GM10266 (cell line): Measurements from ENCODE around the gene SELENBP1.

ENCODE experiments used
- DNase-seq: peaks from one replicate; pipeline ENCODE4 v3.0.0; 2012; ENCODE audit errors: extremely low spot score
- TF ChIP-seq, protein P1 (sequence below): IDR thresholded peaks from 2 replicates; pipeline ENCODE4 v1.5.1; 2012; ENCODE audit warnings: mild to moderate bottlenecking, low read depth; ENCODE audit not compliant: control insufficient read depth, insufficient read depth; ENCODE audit errors: missing control alignments

SELENBP1 gene

DNA sequence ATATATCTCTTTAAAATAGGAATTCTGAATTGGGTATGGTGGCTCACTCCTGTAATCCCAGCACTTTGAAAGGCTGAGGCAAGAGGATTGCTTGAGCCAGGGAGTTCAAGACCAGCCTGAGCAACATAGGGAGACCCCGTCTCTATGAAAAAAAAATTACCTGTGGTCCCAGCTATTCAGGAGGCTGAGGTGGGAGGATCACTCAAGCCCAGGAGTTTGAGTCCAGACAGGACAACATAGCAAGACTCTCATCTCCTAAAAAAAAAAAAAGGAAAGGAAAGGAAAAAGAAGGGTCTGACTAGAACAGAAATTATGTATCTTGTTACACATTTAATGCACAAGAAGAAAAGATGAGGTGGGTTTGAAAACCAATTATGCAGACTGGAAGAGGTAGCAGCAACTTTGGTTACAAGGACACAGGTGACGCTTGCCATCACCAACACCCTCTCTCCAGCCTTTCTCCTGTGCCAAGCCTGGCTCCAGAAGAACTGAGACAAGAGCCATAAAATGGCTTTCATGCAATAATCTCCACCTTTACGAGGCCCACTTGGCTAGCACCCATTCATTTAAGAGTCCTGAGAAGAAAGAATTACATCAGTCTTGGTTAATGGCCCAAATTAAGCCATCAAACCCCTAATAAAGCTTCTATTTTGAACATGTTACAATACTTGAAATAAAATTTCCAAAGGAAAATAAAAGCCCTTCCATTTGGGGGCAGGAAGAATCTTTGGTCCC is 4.8 kb upstream of the SELENBP1 start:
- DNase-seq = no peak
- TF ChIP-seq, protein P1, sequence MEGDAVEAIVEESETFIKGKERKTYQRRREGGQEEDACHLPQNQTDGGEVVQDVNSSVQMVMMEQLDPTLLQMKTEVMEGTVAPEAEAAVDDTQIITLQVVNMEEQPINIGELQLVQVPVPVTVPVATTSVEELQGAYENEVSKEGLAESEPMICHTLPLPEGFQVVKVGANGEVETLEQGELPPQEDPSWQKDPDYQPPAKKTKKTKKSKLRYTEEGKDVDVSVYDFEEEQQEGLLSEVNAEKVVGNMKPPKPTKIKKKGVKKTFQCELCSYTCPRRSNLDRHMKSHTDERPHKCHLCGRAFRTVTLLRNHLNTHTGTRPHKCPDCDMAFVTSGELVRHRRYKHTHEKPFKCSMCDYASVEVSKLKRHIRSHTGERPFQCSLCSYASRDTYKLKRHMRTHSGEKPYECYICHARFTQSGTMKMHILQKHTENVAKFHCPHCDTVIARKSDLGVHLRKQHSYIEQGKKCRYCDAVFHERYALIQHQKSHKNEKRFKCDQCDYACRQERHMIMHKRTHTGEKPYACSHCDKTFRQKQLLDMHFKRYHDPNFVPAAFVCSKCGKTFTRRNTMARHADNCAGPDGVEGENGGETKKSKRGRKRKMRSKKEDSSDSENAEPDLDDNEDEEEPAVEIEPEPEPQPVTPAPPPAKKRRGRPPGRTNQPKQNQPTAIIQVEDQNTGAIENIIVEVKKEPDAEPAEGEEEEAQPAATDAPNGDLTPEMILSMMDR = no peak

DNA sequence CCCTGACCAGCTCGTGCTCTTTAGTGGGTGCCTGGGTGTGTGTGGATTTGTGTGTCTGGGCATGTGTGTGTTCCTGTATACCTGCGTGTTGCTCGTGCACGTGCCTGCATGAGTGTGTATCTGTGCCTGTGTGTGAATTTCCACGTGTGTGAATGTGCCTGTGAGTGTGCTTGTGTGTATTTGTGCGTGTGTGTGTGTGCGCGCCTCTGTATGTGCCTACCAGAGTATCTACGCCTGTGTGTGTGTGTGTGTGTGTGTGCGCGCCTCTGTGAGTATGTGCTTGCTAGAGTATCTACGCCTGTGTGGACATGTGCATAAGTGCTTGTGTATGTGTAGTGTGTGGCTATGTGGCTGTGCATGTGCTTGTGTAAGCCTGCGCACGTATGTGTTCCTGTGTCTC is 691 bp upstream of the SELENBP1 start:
- TF ChIP-seq, protein P1 = no peak
- no peak for DNase-seq

DNA sequence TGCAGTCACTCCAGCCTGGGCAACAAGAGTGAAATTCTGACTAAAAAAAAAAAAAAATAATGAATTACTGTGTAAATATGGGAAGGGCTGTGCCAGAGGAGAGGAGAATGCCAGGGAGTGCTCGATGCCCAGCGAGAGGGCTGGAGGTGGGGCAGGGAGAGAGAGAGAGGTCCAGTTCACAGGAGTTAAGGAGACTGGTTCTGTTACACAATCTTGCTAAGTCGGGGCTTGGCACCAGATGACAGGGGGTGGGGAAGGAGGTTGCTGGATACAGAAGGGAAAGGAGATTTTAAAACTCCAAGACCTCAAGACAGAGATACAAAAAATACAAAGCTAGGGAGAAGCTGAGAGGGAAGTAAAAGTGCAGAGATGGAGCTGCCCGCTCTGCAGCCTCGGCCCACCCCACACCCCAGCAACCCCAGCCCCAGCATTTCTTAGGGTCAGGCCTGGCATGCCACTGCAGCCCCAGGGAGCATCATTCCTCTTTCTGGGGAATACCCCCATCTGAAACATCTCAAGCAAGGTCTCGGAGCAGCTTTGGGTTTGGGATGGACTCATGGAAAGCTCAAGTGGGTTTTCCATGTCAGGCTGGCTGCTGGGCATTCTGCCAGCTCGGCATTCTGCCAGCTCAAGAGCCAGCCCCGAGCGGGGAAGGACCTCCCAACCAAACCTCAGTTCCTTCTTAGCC is 991 bp downstream of the SELENBP1 start:
- DNase-seq = no peak
- TF ChIP-seq, protein P1 = no peak

DNA sequence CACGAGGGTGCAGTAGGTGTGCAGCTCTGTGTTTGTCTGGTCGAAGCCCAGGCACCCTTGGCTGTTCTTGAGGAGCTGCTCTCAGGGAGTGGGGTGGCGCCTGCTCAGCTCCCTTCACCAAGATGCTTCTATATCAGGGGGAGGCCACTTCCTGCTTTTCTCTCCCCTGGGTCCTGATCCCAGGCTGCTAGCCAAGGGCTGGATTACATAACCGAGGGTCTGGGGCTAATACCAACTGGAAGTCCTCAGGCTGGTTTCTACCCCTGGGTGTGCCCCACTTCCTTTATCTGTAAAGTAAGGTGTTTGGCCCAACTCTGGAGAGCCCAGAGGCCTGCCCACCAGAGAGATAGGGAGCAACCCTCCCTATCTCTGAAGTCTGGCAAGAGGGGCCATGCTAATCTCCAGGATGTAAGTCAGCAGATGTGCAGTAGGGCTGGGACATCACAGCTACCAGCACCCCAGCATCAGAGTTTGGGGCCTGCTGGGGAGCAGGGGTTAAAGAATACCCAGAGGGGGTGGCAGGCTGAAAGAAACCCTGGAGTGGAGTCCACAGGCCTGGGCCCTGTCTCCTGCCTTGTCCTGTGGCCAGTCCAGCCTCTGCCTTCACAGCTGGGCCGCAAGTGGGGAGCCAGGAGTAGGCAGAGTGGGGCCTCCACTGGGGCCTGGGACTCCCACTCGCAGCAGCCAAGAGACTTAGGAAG is 2.1 kb downstream of the SELENBP1 start:
- no peak for DNase-seq
- TF ChIP-seq, protein P1 = no peak

DNA sequence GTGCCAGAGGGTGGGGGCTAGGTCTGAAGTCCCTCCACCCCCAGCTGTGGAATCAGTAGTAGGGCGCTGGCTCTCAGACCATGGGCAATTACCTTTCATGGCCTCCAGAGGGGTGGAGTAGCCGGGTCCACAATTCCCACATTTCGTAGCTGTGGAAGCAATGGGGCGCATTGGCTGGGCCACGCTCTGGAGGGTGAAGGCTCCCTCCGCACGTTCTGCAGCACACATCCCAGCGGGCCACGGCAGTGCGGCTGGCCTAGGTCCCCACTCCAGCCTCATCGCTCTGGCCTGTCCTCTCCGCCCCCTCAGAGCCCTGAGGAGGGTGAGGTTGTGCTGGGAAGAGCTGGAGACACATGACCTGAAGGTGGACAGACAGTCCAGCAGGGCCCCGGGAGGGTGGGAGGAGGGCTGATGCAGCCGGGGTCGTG is 2.9 kb downstream of the SELENBP1 start:
- TF ChIP-seq, protein P1 = no peak
- no peak for DNase-seq

DNA sequence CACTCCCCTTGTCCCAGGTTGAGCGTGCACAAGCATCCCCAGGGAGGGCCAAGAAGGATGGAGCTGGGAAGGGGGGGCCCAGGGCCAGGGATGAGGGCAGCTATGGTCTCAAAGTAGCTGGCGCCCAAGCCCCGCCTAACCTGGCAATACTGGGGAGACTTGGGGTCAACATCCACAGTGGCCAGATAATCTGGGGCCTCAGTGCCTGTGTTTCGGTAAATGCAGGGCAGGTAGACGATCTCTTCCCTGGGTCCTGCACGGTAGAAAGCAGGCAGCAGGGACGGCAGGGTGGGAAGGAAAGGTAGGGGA is 3.2 kb downstream of the SELENBP1 start:
- TF ChIP-seq, protein P1 = no peak
- DNase-seq = no peak
